NCI-H2196 (cell line): ENCODE measurements around the gene TMEM225B.
"Not testable (repeated sequence)": the region's sequence is repeated elsewhere in the genome, so short reads cannot be mapped to it uniquely, and the experiment has no call there.

Source experiments
- DNase-seq: peaks from one replicate; lab custom pipeline; 2025; ENCODE audit not compliant: unreplicated experiment; lab: John Stamatoyannopoulos, UW

The TMEM225B gene, protein sequence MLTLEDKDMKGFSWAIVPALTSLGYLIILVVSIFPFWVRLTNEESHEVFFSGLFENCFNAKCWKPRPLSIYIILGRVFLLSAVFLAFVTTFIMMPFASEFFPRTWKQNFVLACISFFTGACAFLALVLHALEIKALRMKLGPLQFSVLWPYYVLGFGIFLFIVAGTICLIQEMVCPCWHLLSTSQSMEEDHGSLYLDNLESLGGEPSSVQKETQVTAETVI

DNA sequence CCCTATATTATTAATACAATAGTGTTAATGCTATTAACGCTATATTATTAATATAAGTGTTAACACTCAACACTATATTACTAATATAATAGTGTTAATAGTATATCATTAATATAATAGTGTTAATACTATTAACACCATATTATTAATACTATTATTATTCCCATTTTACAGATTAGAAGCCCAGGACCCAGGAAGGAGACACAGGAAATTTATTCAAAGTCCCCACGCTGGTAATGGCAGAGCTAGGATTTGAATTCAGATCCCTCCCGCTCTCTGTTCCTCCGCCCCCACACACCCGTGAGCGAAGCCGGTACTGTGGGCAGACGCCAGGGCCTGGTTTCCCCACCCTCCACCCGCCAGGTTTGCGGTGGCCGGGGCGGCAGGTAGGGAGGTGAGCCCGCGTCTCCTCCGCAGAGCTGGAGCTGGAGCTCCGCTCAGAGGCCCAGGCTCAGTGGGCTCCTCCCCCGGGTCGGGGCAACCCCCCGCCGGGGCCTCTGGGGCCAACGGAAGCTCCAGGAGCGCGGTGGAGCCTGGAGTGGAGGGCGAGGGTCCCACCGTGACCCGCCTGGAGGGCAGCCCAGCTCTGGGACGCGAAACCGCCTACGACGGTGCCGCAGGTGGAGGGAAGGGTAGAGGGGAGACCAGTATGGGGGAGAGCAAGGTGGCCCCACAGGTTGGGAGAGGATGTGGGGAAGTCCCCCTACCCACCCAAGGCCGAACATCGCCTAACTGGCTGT lies at the start of gene TMEM225B:
Gene TMEM225B, plus strand, starts transcription at position 506 of the 740 bp plus-strand sequence. CDS start 6,122 bp downstream, outside the sequence.
- DNase-seq = no peak

DNA sequence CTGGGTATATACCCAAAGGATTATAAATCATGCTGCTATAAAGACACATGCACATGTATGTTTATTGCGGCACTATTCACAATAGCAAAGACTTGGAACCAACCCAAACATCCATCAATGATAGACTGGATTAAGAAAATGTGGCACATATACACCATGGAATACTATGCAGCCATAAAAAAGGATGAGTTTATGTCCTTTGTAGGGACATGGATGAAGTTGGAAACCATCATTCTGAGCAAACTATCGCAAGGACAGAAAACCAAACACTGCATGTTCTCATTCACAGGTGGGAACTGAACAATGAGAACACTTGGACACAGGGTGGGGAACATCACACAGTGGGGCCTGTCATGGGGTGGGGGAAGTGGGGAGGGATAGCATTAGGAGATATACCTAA lies 48.5 kb upstream of the TMEM225B start:
- DNase-seq = not testable (repeated sequence)

DNA sequence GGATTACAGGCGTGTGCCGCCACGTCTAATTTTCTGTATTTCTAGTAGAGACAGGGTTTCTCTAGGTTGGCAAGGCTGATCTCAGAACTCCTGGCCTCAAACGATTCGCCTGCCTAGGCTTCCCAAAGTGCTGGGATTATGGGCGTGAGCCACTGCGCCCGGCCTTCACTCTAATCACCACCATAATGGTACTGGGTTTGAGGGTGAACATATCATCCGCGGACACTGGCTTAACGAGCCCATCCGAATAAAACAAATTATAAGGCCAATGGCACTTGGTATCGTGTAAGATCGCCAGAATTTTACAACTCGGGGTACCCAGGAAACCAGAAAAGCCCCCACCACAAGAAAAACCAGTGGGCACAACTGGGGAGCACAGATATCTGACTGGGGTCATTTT lies 46.7 kb upstream of the TMEM225B start:
- DNase-seq = no peak

DNA sequence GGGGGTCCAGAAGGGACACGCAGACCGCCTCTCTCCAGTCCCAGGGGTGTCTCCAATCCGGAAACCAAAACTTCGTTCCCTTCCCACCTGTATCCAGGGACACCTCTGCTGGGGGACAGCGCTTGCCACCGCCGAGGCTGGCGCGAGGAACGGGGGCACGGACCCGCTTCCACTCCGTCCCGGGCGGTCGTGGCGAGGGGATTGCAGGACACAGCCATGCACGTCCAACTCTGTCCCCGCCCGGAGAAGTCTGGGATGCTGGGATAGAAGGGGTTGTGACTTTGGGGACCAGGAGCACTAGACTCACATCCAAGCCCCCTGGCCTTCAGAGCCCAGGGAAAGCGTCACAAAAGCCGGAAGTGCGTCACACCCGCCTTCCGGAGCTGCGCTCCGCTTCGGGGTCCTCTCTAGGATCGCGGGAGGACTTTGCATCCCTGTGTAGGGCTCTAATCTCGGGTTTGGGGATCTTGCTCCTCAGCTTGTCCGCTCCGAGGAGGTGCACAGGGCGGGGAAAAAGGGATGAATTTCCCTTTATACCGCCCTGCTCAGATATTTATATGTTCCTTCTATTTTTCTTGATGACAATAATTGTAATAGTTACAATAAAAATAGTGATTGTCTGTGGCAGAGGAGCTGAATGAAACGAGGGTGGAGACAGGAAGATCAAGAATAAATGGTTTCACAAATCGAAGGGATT lies 46.2 kb upstream of the TMEM225B start, which contains the start of gene FAM200A:
Gene FAM200A, minus strand, starts transcription at position 348 of the 697 bp plus-strand sequence. CDS start 3,707 bp downstream, outside the sequence.
- peak; percentile 96 for DNase-seq

DNA sequence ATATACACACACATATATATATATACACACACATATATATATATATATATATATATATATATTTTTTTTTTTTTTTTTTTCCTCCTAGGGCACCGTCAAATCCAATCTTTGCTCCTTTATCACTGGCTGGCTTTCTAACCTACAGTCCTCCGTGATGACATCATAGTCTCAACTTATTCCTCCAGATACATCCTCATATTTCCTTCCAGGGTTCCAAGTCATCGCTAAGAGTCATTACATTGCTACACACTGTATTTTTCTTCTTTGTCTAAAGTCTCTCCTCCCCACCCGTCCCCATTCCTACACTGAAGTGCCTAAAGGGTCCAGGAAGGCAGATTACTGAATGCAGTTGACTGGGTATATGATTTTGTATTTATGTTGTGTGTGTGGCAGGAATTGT lies 45.0 kb upstream of the TMEM225B start:
- no peak for DNase-seq

DNA sequence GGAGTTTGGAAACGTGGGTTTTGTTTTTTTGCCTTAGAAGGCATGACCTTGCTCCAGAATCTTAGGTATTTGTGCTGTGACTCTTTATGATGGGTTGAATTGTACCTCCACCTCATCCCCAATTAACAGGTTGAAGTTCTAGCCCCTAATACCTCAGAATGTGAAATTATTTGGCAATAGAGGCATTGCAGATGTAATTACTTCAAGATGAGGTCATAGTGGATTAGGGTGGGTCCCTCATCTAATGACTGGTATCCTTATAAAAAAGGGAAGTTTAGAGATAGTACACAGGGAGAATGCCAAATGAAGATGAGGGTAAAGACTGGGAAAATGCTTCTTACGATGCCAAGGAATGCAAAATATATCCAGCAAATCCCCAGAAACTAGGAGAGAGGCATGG lies 43.1 kb upstream of the TMEM225B start:
- no peak for DNase-seq

DNA sequence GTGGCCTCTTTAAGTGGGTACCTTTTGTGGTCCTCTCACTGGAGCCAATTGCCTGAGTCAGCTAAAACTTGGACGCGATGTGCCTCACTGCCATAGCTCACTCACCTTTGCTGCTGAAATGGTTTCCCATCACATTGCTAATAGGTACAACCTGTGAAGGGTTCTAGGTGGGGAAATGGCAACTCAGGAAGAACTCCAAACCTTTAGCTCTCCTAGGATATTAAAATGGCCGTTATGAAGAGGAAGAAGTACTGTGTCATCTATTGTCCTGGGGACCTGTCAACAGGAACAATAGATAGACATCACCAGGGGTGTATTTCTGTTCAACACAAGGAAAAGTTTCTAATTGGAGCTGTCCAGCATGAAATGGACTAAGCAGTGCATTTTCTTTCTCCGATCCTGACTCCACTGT lies 40.9 kb upstream of the TMEM225B start:
- no peak for DNase-seq

DNA sequence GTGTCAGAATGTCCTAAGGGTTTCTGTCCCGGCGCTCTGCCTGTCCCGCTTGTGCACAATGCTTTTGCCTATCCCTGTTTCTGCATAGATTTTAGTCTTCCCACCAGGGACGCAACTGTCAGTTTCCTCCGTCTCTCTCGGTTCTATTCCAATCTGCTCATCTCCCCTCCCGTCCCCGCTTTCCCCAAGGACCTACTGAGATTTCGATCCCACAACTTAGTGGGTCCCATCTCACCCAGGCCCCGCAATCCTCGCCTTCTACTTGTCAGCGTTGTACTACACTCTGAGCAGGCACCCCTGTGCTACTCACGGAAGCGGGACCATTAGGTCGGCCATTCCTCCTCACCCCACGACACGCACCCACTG lies 40.1 kb upstream of the TMEM225B start:
- no peak for DNase-seq

DNA sequence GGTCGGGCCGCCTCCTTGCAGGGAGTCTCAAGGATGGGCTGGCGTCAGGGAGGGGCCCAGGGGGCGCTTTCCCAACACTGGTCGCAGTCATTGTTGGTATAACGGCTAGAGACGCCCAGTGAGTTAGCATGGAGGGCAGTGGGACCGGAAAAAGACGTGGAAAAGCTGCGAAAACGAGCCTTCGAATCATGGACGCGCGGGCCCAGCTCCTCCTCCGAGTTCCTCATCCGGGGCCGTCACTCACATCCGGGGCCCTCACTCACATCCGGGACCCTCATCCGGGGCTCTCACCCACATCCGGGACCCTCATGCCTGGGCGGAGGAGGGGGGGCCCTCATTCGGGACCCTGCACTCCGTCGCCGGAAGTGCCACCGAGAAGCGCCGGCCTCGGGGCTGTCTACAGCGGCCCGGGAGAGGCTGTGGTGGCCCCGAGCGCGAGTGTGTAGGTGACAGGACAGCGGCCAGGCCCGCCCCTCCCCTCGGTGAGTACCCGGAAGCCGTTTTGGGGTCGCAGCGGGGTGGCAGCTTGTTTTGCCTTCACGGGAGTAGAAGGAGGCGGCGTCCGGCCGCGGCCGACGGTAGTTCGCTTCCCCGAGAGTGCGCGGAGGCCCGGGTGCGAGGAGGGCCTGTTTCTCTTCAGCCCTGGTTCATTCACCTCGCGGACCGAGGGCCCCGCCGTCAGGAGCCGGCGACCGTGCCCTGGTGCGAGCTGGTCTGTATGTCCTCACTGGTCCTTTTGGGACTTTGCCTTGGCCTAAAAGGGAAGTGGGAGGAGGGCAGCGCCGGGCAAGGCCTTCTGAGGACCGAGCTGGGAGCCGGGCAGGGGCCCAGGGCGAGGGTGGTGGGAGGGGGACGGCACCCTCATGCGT lies 39.5 kb upstream of the TMEM225B start, which contains the start of gene ZNF655:
Gene ZNF655, plus strand, starts transcription at position 337 of the 869 bp plus-strand sequence. CDS start 1,918 bp downstream, outside the sequence.
- peak; percentile 93 for DNase-seq

DNA sequence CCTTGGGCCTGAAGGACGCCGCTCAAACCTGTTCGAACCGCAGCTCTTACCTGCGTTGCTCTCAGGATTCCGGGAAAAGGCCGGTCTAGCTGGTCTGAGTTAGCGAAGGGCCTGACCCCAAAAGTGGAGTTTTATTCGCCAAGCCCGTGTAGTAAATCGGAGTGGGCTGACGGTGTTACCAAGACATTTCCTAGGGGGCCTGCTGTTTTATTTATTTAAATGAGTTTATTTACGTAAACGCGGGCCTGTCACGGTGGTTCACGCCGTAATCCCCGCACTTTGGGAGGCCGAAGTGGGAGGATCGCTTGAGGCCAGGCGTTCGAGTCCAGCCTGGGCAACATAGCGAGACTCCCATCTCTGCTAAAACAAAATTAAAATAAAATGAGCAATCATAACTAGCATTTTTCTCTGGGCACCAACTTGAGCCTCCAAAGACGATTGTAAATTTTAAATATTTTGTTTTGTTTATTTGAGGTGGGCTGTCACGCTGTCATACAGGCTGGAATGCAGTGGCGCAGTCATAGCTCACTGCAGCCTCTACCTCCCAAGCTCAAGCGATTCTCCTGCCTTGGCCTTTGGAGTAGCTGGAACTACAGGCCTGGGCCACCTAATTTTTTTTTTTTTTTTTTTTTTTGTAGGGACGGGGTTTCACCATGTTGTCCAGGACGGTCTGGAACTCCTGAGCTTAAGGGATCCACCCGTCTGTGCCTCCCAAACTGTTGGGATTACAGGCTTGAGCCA lies 38.7 kb upstream of the TMEM225B start:
- DNase-seq = peak; percentile 38

DNA sequence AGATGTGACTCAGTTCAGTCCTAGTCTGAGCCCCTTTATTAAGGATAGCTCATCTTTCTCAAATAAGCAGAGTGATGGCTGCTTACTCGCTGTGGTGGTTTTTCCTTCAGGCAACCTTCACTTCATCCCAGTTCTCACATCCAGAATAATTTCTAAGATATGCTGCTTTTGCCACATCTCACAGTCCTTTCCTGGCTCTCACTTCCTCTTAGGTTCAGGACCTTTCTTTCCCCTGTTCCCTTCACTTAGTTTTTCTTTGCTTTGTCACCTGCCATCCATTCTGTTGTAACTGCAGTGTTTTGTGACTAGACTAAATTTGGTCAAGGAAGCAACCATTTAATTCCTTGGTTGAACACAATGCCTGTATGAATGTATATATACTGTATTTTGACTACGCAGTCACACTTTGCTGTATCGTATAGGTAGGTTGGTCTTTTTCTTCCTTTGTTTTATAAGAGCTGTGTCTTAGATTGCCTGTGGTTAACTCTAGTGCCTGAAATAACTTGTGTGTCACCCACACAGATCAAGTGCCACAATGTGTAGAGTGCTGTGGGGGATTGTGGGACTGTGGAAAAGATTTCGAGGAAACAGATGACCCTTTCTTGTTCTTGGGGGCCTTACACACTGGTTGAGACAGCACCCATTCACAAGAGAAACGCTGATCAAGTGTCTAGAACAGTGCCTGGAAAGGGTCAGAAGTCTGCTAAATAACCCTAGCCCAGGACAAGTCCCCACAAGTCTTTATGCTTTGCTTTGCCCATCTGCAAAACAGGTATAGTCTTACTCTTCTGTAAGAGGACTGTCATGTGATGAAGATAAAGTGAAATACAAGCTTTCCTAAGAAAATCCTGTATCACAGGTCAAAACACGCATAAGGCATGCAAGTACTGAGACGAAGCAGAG lies 37.0 kb upstream of the TMEM225B start:
- DNase-seq = no peak

DNA sequence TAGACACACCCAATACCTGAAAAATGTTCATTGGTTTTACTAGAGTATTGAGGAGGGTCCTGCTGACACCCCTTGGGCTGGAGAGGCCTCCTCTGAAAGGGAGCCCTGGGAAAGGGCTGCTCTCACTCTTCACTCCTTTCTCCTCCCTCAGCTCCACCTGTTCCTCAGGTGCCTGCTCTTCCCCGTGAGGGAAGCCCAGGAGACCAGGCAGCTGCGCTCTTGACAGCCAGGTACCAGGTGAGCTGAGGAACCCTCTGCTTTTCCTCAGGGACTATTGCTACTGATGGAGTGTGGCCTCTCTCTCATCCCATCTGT lies 36.4 kb upstream of the TMEM225B start:
- DNase-seq = no peak

DNA sequence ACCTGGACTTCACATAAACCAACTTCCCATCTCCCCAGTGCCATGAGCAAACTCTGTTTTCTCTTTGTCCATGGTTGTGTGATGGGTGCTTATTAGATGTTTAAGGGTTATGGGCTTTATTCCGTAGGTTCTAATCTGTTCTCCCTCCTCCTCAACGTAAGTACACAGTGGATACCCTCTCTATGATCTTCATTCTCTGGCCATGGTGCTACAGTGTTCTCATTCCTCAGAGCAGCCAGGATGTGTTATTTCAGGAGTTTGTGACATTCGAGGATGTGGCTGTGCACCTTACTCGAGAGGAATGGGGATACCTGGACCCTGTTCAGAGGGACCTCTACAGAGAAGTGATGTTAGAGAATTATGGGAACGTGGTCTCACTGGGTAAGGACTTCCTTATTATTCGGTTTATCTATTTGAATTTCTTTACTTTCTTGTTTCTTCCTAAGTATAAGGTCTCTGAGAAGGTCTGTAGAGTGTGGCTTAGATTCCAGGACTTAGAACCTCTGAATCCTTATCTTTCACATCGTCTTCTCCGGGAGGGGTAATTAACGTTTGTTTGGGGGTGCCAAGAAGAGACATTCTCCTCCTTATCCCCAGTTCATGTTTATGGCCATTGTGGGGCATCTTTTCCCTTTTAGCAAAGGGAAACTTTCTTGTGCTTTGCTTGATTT lies 35.8 kb upstream of the TMEM225B start:
- no peak for DNase-seq

DNA sequence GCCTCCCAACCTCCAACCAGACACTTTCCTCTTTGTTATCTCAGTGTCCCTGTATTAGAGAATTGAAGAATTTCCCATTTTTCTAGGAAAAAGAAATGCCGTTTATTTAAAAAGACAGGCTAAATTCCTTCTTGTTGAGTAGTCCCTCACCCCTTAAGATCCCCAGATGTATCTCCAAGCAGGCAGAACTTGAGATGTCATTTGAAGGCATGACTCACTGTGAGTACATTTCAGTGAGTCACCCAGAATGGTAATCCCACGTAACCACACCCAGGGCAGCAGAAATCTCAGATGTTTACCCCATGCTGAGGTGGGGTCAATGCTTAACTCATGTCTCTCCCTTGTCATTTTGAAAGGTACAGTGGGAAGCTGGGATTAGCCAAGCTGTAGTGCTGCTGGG lies 35.2 kb upstream of the TMEM225B start:
- DNase-seq = no peak

DNA sequence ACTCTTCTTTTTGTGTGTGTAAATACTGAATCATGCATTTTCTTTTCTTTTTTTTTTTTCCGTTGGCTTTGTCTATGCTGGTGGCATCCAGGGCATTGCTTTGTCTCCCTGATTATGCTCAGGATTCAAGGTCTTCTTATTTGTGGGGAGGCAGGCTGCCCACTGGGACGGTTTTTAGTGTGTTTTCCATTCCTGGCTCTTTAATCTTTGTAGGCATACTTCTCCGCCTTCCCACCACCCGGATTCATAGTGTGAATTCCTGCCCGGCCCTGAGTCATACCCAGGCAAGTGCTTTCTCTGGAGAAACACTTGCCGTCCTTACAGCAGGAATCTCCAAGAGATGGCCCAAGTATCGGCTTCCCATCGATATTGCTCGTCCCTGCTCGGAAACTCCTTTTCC lies 34.4 kb upstream of the TMEM225B start:
- DNase-seq = no peak

DNA sequence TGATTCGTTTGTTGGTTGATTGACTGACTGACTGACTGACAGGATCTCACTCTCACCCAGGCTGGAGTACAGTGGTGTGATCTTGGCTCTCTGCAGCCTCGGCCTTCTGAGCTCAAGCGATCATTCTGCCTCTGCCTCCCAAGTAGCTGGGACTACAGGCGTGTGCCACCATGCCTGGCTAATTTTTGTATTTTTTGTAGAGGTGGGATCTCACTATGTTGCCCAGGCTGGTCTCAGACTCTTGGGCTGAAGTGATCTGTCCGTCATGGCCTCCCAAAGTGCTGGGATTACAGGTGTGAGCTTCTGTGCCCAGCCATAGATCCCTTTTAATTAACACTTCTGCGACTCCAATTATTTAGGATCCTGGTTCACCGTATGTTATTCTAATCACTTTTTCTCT lies 29.3 kb upstream of the TMEM225B start:
- DNase-seq = not testable (repeated sequence)

DNA sequence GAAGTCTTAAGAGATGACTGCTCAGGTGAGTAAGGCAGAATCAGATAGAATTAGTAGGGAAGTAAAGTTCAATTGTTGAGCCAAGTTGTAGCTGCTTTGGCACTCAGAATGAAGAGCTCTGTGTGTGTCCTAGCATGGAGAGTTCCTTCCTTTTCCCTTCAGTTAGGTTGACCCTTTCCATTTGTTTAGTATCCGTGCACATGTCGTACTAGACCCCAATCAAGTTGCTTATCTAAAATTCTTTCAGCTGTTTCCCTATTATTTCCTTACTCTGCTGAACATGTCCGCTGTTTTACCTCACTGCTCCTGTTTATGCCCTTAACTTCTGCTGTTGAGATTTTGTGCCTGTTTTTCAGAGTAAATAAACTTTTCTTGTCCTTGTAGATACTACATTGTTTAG lies 26.3 kb upstream of the TMEM225B start:
- DNase-seq = no peak

DNA sequence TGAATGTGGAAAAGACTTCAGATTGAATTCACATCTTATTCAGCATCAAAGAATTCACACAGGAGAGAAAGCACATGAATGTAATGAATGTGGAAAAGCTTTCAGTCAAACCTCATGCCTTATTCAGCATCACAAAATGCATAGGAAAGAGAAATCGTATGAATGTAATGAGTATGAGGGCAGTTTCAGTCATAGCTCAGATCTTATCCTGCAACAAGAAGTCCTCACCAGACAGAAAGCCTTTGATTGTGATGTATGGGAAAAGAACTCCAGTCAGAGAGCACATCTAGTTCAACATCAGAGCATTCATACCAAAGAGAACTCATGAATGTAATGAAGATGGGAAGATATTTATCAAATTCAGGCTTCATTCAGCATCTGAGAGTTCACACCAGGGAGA lies 24.8 kb upstream of the TMEM225B start:
- DNase-seq = no peak

DNA sequence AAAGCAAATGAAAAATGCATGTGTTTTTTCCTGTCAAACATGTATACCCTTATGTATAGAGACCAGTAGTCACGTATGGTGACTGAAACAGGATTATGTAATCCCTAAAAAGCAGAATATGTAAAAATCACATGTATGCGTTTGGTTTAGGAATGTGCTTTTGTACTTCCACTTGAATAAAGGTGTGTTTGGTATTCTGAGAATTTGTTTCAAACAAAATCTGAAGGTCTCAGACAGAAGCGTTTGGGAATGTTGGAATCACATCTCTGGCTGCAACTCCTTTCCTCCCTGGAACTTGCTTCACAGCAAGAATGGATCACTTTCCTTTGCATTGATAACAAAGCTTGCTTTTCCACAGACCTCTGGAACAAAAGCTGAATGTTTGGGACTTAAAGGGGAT lies 21.8 kb upstream of the TMEM225B start:
- no peak for DNase-seq
